Testis (tissue), 3 donors: Measurements from ENCODE around the gene CBLN3. TPM values are rescaled to one million over a fixed set of nuclear protein-coding genes. Genes with fewer than 3 reads are reported as not detected.
"Not testable (repeated sequence)": the region's sequence is repeated elsewhere in the genome, so short reads cannot be mapped to it uniquely, and the experiment has no call there.

Experiments used
- DNase-seq: peaks from one replicate; pipeline ENCODE4 v3.0.0-alpha.2; 2019
- H3K27ac ChIP-seq, 2 donors: fragments of 200-600 bp; sonication (generic); one replicate each; pipeline ENCODE4 v1.5.1; 2019
- H3K27me3 ChIP-seq: fragments of 200-600 bp; sonication (generic); one replicate; pipeline ENCODE4 v1.5.1; 2019
- H3K36me3 ChIP-seq: fragments of 200-600 bp; sonication (generic); one replicate; pipeline ENCODE4 v1.5.1; 2017; ENCODE audit warnings: low read depth; ENCODE audit errors: missing control alignments
- H3K4me1 ChIP-seq: fragments of 200-600 bp; sonication (generic); one replicate; pipeline ENCODE4 v1.5.1; 2019
- H3K4me3 ChIP-seq, 2 donors: fragments of 200-600 bp; sonication (generic); one replicate each; pipeline ENCODE4 v1.5.1; 2017 to 2019
- H3K9me3 ChIP-seq: fragments of 200-600 bp; sonication (generic); one replicate; pipeline ENCODE4 v1.5.1; 2017
- POLR2A ChIP-seq: fragments of 450-650 bp; IDR thresholded peaks from one replicate; pipeline ENCODE4 v1.6.1; 2017; ENCODE audit warnings: antibody characterized with exemption, mild to moderate bottlenecking, moderate library complexity
- WGBS, 2 donors: methylation state at CpG; one replicate each; pipeline ENCODE4 v1.1.5; 2018; 5-methylcytosine and 5-hydroxymethylcytosine counted together
- intact Hi-C: fragments of 100-400 bp; cut with DNase I; formaldehyde crosslinking; loops from one replicate; pipeline ENCODE4 v1.15.1; 2023; ENCODE audit warnings: low total_unique reads
- polyA plus RNA-seq: library from polyadenylated mRNA; stranded (reverse); fragments of 350-450 nt; fragmentation: Illumina TruSeq; extraction: RNeasy Lipid Tissue Mini Kit (QIAGEN cat#74804); gene quantifications from one replicate; pipeline ENCODE4 v1.2.3, GENCODE V29; 2014; ENCODE audit warnings: low read depth, low replicate concordance; ENCODE audit not compliant: insufficient read depth
- total RNA-seq, 2 donors: library from RNA; depleted of rRNA; stranded (reverse); fragments of >200 nt; gene quantifications; one replicate each; pipeline ENCODE4 v1.2.3, GENCODE V29; 2016
- TF ChIP-seq, protein P1 (sequence below), 3 experiments: fragments of 450-650 bp in 2 of 3; fragments of 200-600 bp in 1 of 3; sonication (generic) in 1 of 3; IDR thresholded peaks; one replicate each; pipeline ENCODE4 v1.5.1; 2016 to 2019; ENCODE audit warnings: antibody characterized with exemption in 3 of 3, mild to moderate bottlenecking in 2 of 3, moderate library complexity in 1 of 3

CBLN3 gene
- total and polyA plus RNA-seq, 3 donors from 2014 or later, result 9.0 to 17.0 (median 13.5) TPM

DNA sequence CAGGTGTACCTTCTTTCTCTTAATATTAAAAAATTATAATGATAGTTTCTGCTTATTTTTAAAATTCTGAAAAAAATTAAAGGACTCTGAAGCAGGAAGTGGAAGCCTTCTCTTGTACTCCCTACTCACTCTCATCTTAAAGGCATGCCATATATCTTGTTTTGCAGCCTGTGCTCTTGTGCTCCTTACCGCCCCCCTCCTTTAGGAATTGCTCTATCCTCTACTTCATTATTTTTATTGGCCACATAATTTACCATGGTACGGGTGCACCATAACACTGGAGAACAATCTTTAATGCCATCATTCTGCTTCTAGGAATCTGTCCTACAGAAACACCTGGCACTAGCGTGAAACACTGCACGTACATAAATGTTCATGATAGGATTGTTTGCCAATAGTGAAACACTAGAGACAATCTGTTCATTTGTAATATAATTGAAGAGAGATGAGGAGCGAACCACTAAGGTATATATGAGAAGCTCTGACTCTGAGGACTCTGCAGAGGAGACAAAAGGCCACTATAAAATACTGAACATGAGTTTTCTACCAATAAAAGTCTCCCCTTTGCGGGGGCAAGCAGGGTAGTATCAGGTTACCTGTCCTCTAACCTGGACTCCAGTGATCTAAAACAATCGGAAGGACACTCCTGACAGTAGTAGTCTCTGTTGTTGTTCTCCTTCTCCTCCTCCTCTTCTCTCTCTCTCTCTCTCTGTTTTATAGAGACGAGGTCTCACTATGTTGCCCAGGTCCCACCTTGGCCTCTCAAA is 37.0 kb downstream of the CBLN3 start:
- no peaks in the 10 kb centered on the region for H3K27me3 ChIP-seq
- intact Hi-C loops, result no loop called here
- 49 to 55% methylated on average over 8 of the region's 8 CpGs for WGBS, 2 donors
- TF ChIP-seq POLR2A, result no peak
- TF ChIP-seq, protein P1, sequence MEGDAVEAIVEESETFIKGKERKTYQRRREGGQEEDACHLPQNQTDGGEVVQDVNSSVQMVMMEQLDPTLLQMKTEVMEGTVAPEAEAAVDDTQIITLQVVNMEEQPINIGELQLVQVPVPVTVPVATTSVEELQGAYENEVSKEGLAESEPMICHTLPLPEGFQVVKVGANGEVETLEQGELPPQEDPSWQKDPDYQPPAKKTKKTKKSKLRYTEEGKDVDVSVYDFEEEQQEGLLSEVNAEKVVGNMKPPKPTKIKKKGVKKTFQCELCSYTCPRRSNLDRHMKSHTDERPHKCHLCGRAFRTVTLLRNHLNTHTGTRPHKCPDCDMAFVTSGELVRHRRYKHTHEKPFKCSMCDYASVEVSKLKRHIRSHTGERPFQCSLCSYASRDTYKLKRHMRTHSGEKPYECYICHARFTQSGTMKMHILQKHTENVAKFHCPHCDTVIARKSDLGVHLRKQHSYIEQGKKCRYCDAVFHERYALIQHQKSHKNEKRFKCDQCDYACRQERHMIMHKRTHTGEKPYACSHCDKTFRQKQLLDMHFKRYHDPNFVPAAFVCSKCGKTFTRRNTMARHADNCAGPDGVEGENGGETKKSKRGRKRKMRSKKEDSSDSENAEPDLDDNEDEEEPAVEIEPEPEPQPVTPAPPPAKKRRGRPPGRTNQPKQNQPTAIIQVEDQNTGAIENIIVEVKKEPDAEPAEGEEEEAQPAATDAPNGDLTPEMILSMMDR (IDR thresholded peaks at IDR 0.05), result no peak
- no peaks in the 10 kb centered on the region for H3K9me3 ChIP-seq
- H3K27ac ChIP-seq, result no peak overlapping the region
- no peak for DNase-seq
- H3K4me1 ChIP-seq, result peaks cover 12% of the 10 kb centered on the region
- H3K36me3 ChIP-seq, result no peaks in the 10 kb centered on the region
- H3K4me3 ChIP-seq, result no peak overlapping the region

DNA sequence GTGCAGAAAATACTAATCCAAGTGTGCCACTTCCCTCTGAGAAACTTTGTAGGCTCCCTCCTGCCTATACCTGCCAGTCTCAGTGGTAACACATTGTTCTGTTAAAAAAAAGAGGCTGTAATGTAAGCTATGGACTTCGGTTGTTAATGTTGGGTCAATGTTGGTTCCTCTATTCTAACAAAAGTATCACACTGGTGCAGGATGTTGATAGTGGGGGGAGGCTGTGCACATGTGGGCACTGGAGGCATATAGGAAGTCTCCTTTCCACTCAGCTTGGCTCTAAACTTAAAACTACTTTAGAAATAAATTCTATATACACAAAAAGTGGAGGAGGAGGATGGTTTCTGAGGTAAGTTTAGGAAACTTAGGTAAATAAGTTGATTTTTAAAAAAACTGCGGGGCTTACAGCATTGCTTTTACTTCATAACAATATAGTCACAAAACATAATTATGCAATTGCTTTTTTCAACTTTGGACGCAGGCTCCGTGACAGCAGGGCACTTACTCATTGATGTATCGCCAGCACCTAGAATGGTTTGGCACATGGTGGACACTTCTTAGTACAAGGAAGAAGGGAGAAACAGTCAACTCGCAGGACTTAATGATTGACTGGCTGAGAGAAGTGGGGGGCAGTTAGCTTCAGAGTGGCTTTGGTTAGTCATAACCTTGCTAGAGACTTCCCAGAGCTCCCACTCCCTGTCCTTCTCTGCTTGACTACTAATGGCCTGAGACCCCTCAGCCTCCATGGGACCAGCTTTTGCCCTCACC is 38.6 kb downstream of the CBLN3 start:
- no peaks in the 10 kb centered on the region for H3K9me3 ChIP-seq
- H3K36me3 ChIP-seq, result no peaks in the 10 kb centered on the region
- intact Hi-C loops, result no loop called here
- H3K4me1 ChIP-seq, result peaks cover 12% of the 10 kb centered on the region
- WGBS, 2 donors, result 56 to 75% methylated on average over 6 of the region's 6 CpGs
- no peak overlapping the region for H3K4me3 ChIP-seq
- no peak for TF ChIP-seq POLR2A
- TF ChIP-seq, protein P1 (IDR thresholded peaks at IDR 0.05), result no peak
- no peaks in the 10 kb centered on the region for H3K27me3 ChIP-seq
- no peak for DNase-seq
- no peak overlapping the region for H3K27ac ChIP-seq

DNA sequence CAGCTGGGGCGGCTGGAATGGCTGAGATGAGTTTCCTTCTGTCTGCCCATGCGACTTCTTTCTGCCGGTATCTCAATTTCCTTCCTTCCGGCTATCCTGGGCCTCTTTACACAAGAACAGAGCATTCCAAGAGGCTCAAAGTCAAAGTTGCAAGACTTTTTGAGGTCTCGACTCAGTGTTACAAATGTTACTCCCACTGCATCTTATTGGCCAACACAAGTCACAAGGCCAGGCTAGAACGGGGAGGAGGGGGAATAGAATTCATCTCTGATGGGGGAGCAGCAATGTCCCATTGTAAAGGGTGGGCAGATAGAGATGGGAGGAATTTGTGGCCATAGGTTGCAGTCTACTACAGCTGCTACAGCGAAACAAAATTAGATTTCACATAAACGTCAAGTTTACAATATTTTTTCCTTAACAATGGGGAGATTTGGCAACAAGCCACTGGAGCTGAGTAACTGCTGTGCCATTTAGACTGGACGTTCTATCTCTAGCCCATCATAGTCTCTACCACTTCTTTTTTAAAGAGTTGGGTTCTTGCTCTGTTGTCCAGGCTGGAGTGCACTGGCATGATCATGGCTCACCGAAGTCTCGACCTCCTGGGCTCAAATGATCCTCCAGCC is 40.1 kb downstream of the CBLN3 start:
- WGBS, 2 donors, result 59 to 72% methylated on average over 11 of the region's 11 CpGs
- DNase-seq, result no peak
- TF ChIP-seq, protein P1 (IDR thresholded peaks at IDR 0.05), result no peak
- TF ChIP-seq POLR2A, result no peak
- H3K27ac ChIP-seq, result no peak overlapping the region
- peaks cover 12% of the 10 kb centered on the region for H3K4me1 ChIP-seq
- no peaks in the 10 kb centered on the region for H3K27me3 ChIP-seq
- intact Hi-C loops, result no loop called here
- no peaks in the 10 kb centered on the region for H3K9me3 ChIP-seq
- no peak overlapping the region for H3K4me3 ChIP-seq
- no peaks in the 10 kb centered on the region for H3K36me3 ChIP-seq

DNA sequence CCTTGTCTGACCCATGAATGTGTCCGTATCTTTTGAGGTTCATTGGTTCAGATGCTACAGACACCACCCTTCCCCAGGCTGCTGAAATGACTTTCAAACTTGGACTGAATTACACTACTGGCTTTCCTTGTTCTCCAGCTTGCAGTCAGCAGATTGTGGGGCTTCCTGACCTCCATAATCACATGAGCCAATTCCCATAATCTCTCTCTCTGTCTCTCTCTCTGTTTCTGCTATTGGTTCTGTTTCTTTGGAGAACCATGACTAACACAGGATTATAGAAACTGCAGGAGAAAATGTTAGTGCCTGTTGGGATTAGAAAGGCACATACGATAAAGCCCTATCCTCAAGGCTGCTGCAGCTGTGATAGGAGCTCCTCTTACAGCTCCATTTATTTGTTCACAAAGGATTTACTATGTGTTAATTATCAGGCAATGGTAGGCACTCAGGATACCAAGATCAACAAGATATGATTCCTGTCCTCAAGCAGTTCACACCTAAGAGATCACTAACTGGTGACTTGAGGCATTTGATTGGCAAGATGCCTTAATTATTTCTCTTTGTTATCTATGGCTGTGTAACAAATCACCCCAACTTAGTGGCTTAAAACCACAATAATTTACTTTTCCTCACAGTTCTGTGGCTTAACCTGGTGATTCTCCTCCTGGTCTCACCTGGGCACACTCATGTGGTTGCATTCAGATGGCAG is 40.8 kb downstream of the CBLN3 start:
- Histone ChIP-seq H3K4me3 (no peak overlapping the region), H3K27ac (no peak overlapping the region), H3K9me3 (no peaks in the 10 kb centered on the region), H3K27me3 (no peaks in the 10 kb centered on the region), H3K36me3 (no peaks in the 10 kb centered on the region), H3K4me1 (peaks cover 12% of the 10 kb centered on the region)
- no peak for DNase-seq
- no peak for TF ChIP-seq POLR2A
- TF ChIP-seq, protein P1 (IDR thresholded peaks at IDR 0.05), result no peak
- WGBS, 2 donors, result 36 to 69% methylated on average over 2 of the region's 2 CpGs
- intact Hi-C loops, result no loop called here

DNA sequence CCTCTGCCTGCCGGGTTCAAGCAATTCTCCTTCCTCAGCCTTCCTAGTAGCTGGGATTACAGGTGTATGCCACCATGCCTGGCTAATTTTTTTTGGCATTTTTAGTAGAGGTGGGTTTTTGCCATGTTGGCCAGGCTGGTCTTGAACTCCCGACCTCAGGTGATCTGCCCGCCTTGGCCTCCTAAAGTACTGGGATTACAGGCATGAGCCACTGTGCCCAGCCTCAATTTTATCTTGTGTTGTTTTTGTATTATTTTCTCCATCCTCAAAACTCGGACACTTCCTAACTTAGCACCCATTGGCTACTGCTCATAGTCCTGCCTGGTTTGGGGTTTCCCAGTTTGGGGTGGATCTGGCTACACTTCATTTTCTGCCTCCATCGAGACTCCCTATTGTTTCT is 41.9 kb downstream of the CBLN3 start:
- 80 to 81% methylated on average over 5 of the region's 5 CpGs for WGBS, 2 donors
- H3K36me3 ChIP-seq, H3K27me3 ChIP-seq, intact Hi-C loops, H3K4me3 ChIP-seq, H3K9me3 ChIP-seq, DNase-seq, H3K27ac ChIP-seq: not testable (repeated sequence)
- peaks cover 12% of the 10 kb centered on the region for H3K4me1 ChIP-seq
